Muscle of leg (tissue), 11 donors: ENCODE measurements around the gene SREBF2. TPM values are rescaled to one million over a fixed set of nuclear protein-coding genes. Genes with fewer than 3 reads are reported as not detected.
A peak's percentile ranks its signal among the peaks of the same experiment; 100 is the strongest.
"Not testable (repeated sequence)": the region's sequence is repeated elsewhere in the genome, so short reads cannot be mapped to it uniquely, and the experiment has no call there.

ENCODE experiments used
- DNase-seq: peaks from one replicate; pipeline ENCODE4 v3.0.0; 2013
- H3K27ac ChIP-seq: one replicate; pipeline ENCODE4 v1.5.1; 2013; ENCODE audit warnings: mild to moderate bottlenecking, low read length, control low read depth
- H3K27me3 ChIP-seq: one replicate; pipeline ENCODE4 v1.6.1; 2013; ENCODE audit warnings: low read length; ENCODE audit not compliant: control insufficient read depth, insufficient read depth
- H3K36me3 ChIP-seq: one replicate; pipeline ENCODE4 v1.6.1; 2013; ENCODE audit warnings: low read length; ENCODE audit not compliant: control insufficient read depth, insufficient read depth
- H3K4me1 ChIP-seq: one replicate; pipeline ENCODE4 v1.6.1; 2013; ENCODE audit warnings: low read length; ENCODE audit not compliant: control insufficient read depth, insufficient read depth
- H3K4me3 ChIP-seq: one replicate; pipeline ENCODE4 v1.5.1; 2013; ENCODE audit warnings: low read length, control low read depth
- H3K9me3 ChIP-seq: replicated peaks from 2 replicates; pipeline ENCODE4 v1.6.1; 2013; ENCODE audit warnings: low read depth, low read length; ENCODE audit not compliant: control insufficient read depth
- WGBS: methylation state at CpG from one replicate; pipeline ENCODE4 v1.1.5; 2013; ENCODE audit warnings: missing lambda C conversion rate; ENCODE audit not compliant: insufficient coverage; 5-methylcytosine and 5-hydroxymethylcytosine counted together
- polyA plus RNA-seq, 8 donors: library from polyadenylated mRNA; unstranded; fragments of 120-200 nt; gene quantifications; one replicate each; pipeline versions ENCODE4 v1.2.1 to v1.2.3, GENCODE V29; 2013; ENCODE audit warnings: inconsistent platforms in 1 of 8, low replicate concordance in 1 of 8; ENCODE audit not compliant: insufficient read length in 8 of 8, insufficient read depth in 1 of 8
- total RNA-seq: library from RNA; stranded (reverse); fragments of 120-200 nt; gene quantifications from one replicate; pipeline ENCODE4 v1.2.4, GENCODE V29; 2013

Gene SREBF2
- total and polyA plus RNA-seq, 9 donors = 30.9 to 106 (median 81.2) TPM

GRCh38 chr22:41856469-41856868, 23.6 kb downstream of the SREBF2 start:
- Histone ChIP-seq H3K36me3 (peaks cover 2% of the 10 kb centered on the region), H3K27ac (peak overlapping the region; percentile 7), H3K27me3 (no peaks in the 10 kb centered on the region), H3K9me3 (no peaks in the 10 kb centered on the region), H3K4me3 (no peak overlapping the region), H3K4me1 (peaks cover 5% of the 10 kb centered on the region)
- DNase-seq = no peak
- no CpG with 5 or more reads among the region's 2 CpGs for WGBS

GRCh38 chr22:41857155-41857859, 24.4 kb downstream of the SREBF2 start:
- DNase-seq = peak; percentile 93
- Histone ChIP-seq H3K36me3 (peaks cover 2% of the 10 kb centered on the region), H3K4me3 (no peak overlapping the region), H3K4me1 (peaks cover 8% of the 10 kb centered on the region), H3K27ac (peak overlapping the region; percentile 23), H3K9me3 (no peaks in the 10 kb centered on the region), H3K27me3 (no peaks in the 10 kb centered on the region)
- WGBS = 38% methylated on average over 1 of the region's 7 CpGs

- peaks cover 2% of the 10 kb centered on the region for H3K36me3 ChIP-seq
- no peak overlapping the region for H3K27ac ChIP-seq
- peaks cover 14% of the 10 kb centered on the region for H3K4me1 ChIP-seq
- no peak overlapping the region for H3K4me3 ChIP-seq
- H3K9me3 ChIP-seq = no peaks in the 10 kb centered on the region
- no peaks in the 10 kb centered on the region for H3K27me3 ChIP-seq
- DNase-seq = no peak
These were observed 24.9 kb downstream of the SREBF2 start for GRCh38 chr22:41857860-41858199.

- Histone ChIP-seq H3K9me3 (no peaks in the 10 kb centered on the region), H3K27me3 (no peaks in the 10 kb centered on the region), H3K4me1 (peaks cover 13% of the 10 kb centered on the region), H3K36me3 (peaks cover 12% of the 10 kb centered on the region), H3K27ac (no peak overlapping the region), H3K4me3 (no peak overlapping the region)
- 50% methylated on average over 2 of the region's 4 CpGs for WGBS
- no peak for DNase-seq
These were observed 29.2 kb downstream of the SREBF2 start for GRCh38 chr22:41862160-41862529.

- no peak overlapping the region for H3K4me3 ChIP-seq
- peaks cover 9% of the 10 kb centered on the region for H3K4me1 ChIP-seq
- peaks cover 14% of the 10 kb centered on the region for H3K36me3 ChIP-seq
- DNase-seq = no peak
- H3K27ac ChIP-seq = peak overlapping the region; percentile 24
- WGBS = no CpG with 5 or more reads among the region's 11 CpGs
- H3K9me3 ChIP-seq = no peaks in the 10 kb centered on the region
- no peaks in the 10 kb centered on the region for H3K27me3 ChIP-seq
These were observed 29.8 kb downstream of the SREBF2 start for GRCh38 chr22:41862530-41863266.

- Histone ChIP-seq H3K4me3 (no peak overlapping the region), H3K9me3 (no peaks in the 10 kb centered on the region), H3K27ac (no peak overlapping the region), H3K4me1 (peaks cover 9% of the 10 kb centered on the region), H3K36me3 (peaks cover 22% of the 10 kb centered on the region), H3K27me3 (no peaks in the 10 kb centered on the region)
- DNase-seq = no peak
- WGBS = no CpG with 5 or more reads among the region's 2 CpGs
These were observed 30.6 kb downstream of the SREBF2 start for GRCh38 chr22:41863472-41863871.

GRCh38 chr22:41868556-41868955, 35.7 kb downstream of the SREBF2 start:
- H3K9me3 ChIP-seq = no peaks in the 10 kb centered on the region
- no peak overlapping the region for H3K4me3 ChIP-seq
- WGBS = 87% methylated on average over 9 of the region's 10 CpGs
- no peak for DNase-seq
- H3K27ac ChIP-seq = no peak overlapping the region
- H3K4me1 ChIP-seq = no peaks in the 10 kb centered on the region
- peaks cover 62% of the 10 kb centered on the region for H3K36me3 ChIP-seq
- no peaks in the 10 kb centered on the region for H3K27me3 ChIP-seq

- 100% methylated on average over 1 of the region's 1 CpG for WGBS
- H3K9me3 ChIP-seq, H3K27me3 ChIP-seq, H3K4me1 ChIP-seq, H3K4me3 ChIP-seq, H3K27ac ChIP-seq, DNase-seq: not testable (repeated sequence)
- H3K36me3 ChIP-seq = peaks cover 74% of the 10 kb centered on the region
These were observed 37.2 kb downstream of the SREBF2 start for GRCh38 chr22:41870081-41870480.

- H3K4me1 ChIP-seq = no peaks in the 10 kb centered on the region
- H3K27me3 ChIP-seq = no peaks in the 10 kb centered on the region
- WGBS = 86% methylated on average over 1 of the region's 4 CpGs
- H3K36me3 ChIP-seq = peaks cover 77% of the 10 kb centered on the region
- no peak overlapping the region for H3K4me3 ChIP-seq
- no peak for DNase-seq
- H3K27ac ChIP-seq = no peak overlapping the region
- H3K9me3 ChIP-seq = no peaks in the 10 kb centered on the region
These were observed 37.9 kb downstream of the SREBF2 start for GRCh38 chr22:41870786-41871185.

- Histone ChIP-seq H3K4me3 (no peak overlapping the region), H3K27ac (no peak overlapping the region), H3K9me3 (no peaks in the 10 kb centered on the region), H3K27me3 (no peaks in the 10 kb centered on the region), H3K4me1 (no peaks in the 10 kb centered on the region), H3K36me3 (peaks cover 85% of the 10 kb centered on the region)
- DNase-seq = no peak
- 95% methylated on average over 4 of the region's 5 CpGs for WGBS
These were observed 40.5 kb downstream of the SREBF2 start for GRCh38 chr22:41873391-41873790.
